Measurements from ENCODE around the gene PHF21A. TPM values are rescaled to one million over a fixed set of nuclear protein-coding genes. Genes with fewer than 3 reads are reported as not detected.

Gene PHF21A
- total and polyA plus RNA-seq, 10 of the 15 experiments (the other 5 are each of a cell fraction or from before 2014, with no cell fraction given) = 2.6 to 37.2 (median 16.0) TPM

- TF ChIP-seq TAF1 (IDR thresholded peaks at IDR 0.05; ENCODE audit: borderline replicate concordance, low read depth, low read length) (no peak), E2F8 (IDR thresholded peaks at IDR 0.05; ENCODE audit: low read depth, partially characterized antibody) (no peak), RBBP5 (conservative IDR thresholded peaks at IDR 0.05) (no peak), FOXK2 (IDR thresholded peaks at IDR 0.05) (no peak), SIN3A (IDR thresholded peaks at IDR 0.05; ENCODE audit: low read depth, low read length) (no peak), RB1 (IDR thresholded peaks at IDR 0.05; ENCODE audit: borderline replicate concordance) (no peak)
Measured at GRCh38 chr11:45889966-45890365, 231.3 kb downstream of the PHF21A start (continued).

- no peak overlapping the region for H3K4me3 ChIP-seq
- ChIA-PET RAD21 (ENCODE audit: unreplicated experiment) (no interaction called here), CTCF (no interaction called here), SMC1A (ENCODE audit: uncharacterized antibody, unreplicated experiment) (interaction anchor here (0.6 to 1.6 kb wide), 3 partner anchors 9 to 159 kb away, joined by 3 read pairs; no protein-coding TSS in a partner anchor), POLR2A (no interaction called here)
- BruUV-seq (replicated peaks) = no TSS peak
- H3K9me3 ChIP-seq (replicated peaks; ENCODE audit: control insufficient read depth, insufficient read depth, low read length) = no peaks in the 10 kb centered on the region
- H3K27me3 ChIP-seq (replicated peaks in 1 of 2; ENCODE audit: control insufficient read depth in 2 of 2, insufficient read depth in 2 of 2, low read length in 1 of 2) = no peaks in the 10 kb centered on the region; a peak in 1 of 4 replicates
- TF ChIP-seq POLR2AphosphoS2 (IDR thresholded peaks at IDR 0.05; ENCODE audit: low read depth, low read length) = no peak
- no peak for TF ChIP-seq ZNF622 (IDR thresholded peaks at IDR 0.05)
- no peak for TF ChIP-seq CREM (IDR thresholded peaks at IDR 0.05; ENCODE audit: low read depth)
- no peak for TF ChIP-seq SREBF1 (IDR thresholded peaks at IDR 0.05; ENCODE audit: low read length)
- TF ChIP-seq CTCF (IDR thresholded peaks at IDR 0.05 in 2 of 3, conservative IDR thresholded peaks at IDR 0.05 in 1 of 3; ENCODE audit: control insufficient read depth in 2 of 3, extremely low read depth in 1 of 3, insufficient read depth in 1 of 3, low read depth in 3 of 3, low read length in 3 of 3) = no peak
- no peak for TF ChIP-seq ZSCAN29 (IDR thresholded peaks at IDR 0.05)
- ATAC-seq (no peak), DNase-seq (ENCODE audit: low read depth, low spot score) (no peak), FAIRE-seq (no peak)
- no peak overlapping the region for H3K9ac ChIP-seq (ENCODE audit: control insufficient read depth, insufficient read depth, low read length)
- H2AFZ ChIP-seq (ENCODE audit: control insufficient read depth, low read depth, low read length) = no peak overlapping the region
- in situ Hi-C loops (cut with MboI) = no loop called here
- no peaks in the 10 kb centered on the region for H3K79me2 ChIP-seq (ENCODE audit: control insufficient read depth, insufficient read depth, low read length)
- intact Hi-C loops (cut with micrococcal nuclease; ENCODE audit: unreplicated experiment) = no loop called here
- no peaks in the 10 kb centered on the region for H3K36me3 ChIP-seq (ENCODE audit: control insufficient read depth in 2 of 2, insufficient read depth in 2 of 2, low read length in 1 of 2)
- H3K27ac ChIP-seq (ENCODE audit: control insufficient read depth, insufficient read depth) = no peak overlapping the region
- H3K4me1 ChIP-seq (ENCODE audit: control insufficient read depth, insufficient read depth, low read length) = no peaks in the 10 kb centered on the region
- WGBS (ENCODE audit: insufficient coverage, insufficient replicate concordance, low lambda C conversion rate, missing lambda C conversion rate) = 43% methylated on average over 8 of the region's 8 CpGs
- H3K4me2 ChIP-seq (ENCODE audit: control insufficient read depth, insufficient read depth) = no peak overlapping the region
- peaks cover 3% of the 10 kb centered on the region for H4K20me1 ChIP-seq (ENCODE audit: control insufficient read depth, insufficient read depth)
Measured at GRCh38 chr11:45889555-45889954, 231.7 kb downstream of the PHF21A start.

Data from GM12878 (cell line).